ENCODE measurements around the gene PIF1. TPM values are rescaled to one million over a fixed set of nuclear protein-coding genes. Genes with fewer than 3 reads are reported as not detected.
"Not testable (repeated sequence)": the region's sequence is repeated elsewhere in the genome, so short reads cannot be mapped to it uniquely, and the experiment has no call there.

Gene PIF1
- total RNA-seq, 1 donor from 2014 or later, result 19.1 TPM

- intact Hi-C loops (cut with micrococcal nuclease), result loop anchor here (5.0 kb wide), 1 partner anchor 43 kb away; no protein-coding TSS in a partner anchor
- DNase-seq (ENCODE audit: low spot score); H3K9me3 Mint-ChIP-seq; H3K27me3 Mint-ChIP-seq (ENCODE audit: insufficient read depth); H3K27ac Mint-ChIP-seq; H3K36me3 Mint-ChIP-seq (ENCODE audit: low read depth); H3K4me1 Mint-ChIP-seq (ENCODE audit: low read depth); H3K4me3 Mint-ChIP-seq: not testable (repeated sequence)
Observed at GRCh38 chr15:64814965-64815364, 10.5 kb downstream of the PIF1 start.

DNA sequence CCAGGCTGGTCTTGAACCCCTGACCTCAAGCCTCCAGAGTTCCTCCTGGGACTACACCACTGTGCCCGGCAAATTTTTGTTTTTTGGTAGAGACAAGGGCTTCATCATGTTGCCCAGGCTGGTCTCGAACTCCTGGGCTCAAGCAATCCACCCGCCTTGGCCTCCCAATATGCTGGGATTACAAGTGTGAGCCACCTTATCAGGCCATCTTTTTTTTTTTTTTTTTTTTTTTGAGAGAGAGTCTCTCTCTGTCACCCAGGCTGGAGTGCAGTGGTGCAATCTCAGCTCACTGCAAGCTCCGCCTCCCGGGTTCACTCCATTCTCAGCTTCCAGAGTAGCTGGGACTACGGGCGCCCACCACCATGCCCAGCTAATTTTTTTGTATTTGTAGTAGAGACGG is 11.2 kb downstream of the PIF1 start:
- not testable (repeated sequence) for H3K27me3 Mint-ChIP-seq (ENCODE audit: insufficient read depth); H3K27ac Mint-ChIP-seq; H3K4me3 Mint-ChIP-seq; H3K9me3 Mint-ChIP-seq; DNase-seq (ENCODE audit: low spot score); H3K36me3 Mint-ChIP-seq (ENCODE audit: low read depth)
- intact Hi-C loops (cut with micrococcal nuclease), result loop anchor here (5.0 kb wide), 1 partner anchor 42 kb away; no protein-coding TSS in a partner anchor
- H3K4me1 Mint-ChIP-seq (ENCODE audit: low read depth), result peaks cover 10% of the 10 kb centered on the region

DNA sequence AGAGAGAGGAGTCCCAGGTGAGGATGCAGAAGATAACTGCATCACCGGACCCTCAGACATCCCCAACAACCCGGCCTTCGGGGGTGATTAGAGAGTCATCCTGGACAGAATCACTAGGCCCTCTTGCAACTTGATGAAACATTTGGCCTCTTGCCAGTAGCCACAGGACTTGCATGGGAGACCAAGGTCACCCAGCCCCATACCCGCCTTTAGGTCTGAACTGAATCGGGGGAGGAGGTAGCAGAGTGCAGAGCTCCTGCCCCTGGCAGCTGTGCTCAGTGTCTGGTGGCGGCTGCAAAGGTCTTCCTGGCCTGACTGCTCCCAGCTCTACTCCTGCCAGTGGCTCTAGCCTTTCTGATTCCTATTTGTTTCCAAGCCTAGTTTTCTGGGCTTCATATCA is 12.4 kb downstream of the PIF1 start:
- H3K4me1 Mint-ChIP-seq (ENCODE audit: low read depth), result peaks cover 10% of the 10 kb centered on the region
- H3K9me3 Mint-ChIP-seq, result no peaks in the 10 kb centered on the region
- DNase-seq (ENCODE audit: low spot score), result no peak
- intact Hi-C loops (cut with micrococcal nuclease), result loop anchor here (5.0 kb wide), 1 partner anchor 41 kb away; no protein-coding TSS in a partner anchor
- peaks cover 3% of the 10 kb centered on the region for H3K36me3 Mint-ChIP-seq (ENCODE audit: low read depth)
- no peak overlapping the region for H3K27ac Mint-ChIP-seq
- H3K27me3 Mint-ChIP-seq (ENCODE audit: insufficient read depth), result peaks cover 1% of the 10 kb centered on the region
- no peak overlapping the region for H3K4me3 Mint-ChIP-seq

- peaks cover 3% of the 10 kb centered on the region for H3K36me3 Mint-ChIP-seq (ENCODE audit: low read depth)
- intact Hi-C loops (cut with micrococcal nuclease), result loop anchor here (1.0 to 5.0 kb wide), 2 partner anchors 38 to 79 kb away; no protein-coding TSS in a partner anchor
- peaks cover 6% of the 10 kb centered on the region for H3K27me3 Mint-ChIP-seq (ENCODE audit: insufficient read depth)
- peaks cover 10% of the 10 kb centered on the region for H3K4me1 Mint-ChIP-seq (ENCODE audit: low read depth)
- H3K4me3 Mint-ChIP-seq, result no peak overlapping the region
- H3K27ac Mint-ChIP-seq, result peak overlapping the region; percentile 26
- no peak for DNase-seq (ENCODE audit: low spot score)
- no peaks in the 10 kb centered on the region for H3K9me3 Mint-ChIP-seq
Observed at GRCh38 chr15:64810497-64811326, 14.7 kb downstream of the PIF1 start.

DNA sequence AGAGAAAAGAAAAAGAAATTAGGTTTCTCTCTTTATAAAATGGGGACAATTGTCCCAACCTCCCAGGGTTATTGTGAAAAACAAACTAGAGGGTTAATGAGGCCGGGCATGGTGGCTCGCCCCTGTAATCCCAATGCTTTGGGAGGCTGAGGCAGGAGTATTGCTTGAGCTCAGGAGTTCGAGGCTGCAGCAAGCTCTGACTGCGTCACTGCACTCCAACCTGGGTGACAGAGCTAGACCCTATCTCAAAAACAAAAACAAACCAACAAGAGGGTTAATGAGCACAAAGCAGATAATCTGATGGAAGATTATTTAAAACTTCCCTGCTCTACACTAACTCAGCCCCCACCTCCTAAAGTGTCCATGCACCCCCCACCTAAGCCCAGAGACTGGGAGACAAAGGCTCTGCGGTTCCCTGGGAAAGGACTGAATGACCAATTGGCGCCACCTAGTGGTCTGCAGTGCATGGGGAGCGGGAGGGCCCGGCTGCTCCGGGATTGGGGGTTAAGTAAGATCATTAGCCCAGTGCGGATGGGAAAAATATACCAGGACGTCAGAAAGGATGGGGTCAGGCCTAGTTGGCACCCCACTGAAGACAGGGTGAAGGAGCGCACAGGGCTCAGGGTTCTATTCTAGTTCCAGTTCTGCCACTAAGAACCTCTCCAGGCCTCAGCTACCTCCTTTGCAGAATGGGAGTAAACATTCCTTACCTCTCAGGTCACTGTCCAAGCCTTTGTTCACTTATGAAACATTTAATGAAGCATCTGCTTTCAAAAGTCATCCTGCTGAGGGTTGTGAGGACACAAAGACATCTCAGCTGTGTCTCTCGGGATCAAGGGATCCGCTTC is 15.6 kb downstream of the PIF1 start:
- H3K27ac Mint-ChIP-seq, result no peak overlapping the region
- no peak overlapping the region for H3K4me3 Mint-ChIP-seq
- intact Hi-C loops (cut with micrococcal nuclease), result loop anchor here (1.0 to 5.0 kb wide), 2 partner anchors 38 to 79 kb away; no protein-coding TSS in a partner anchor

GRCh38 chr15:64808785-64809453 is 16.5 kb downstream of the PIF1 start:
- Mint-ChIP-seq H3K27me3 (ENCODE audit: insufficient read depth) (peaks cover 9% of the 10 kb centered on the region), H3K4me3 (no peak overlapping the region), H3K4me1 (ENCODE audit: low read depth) (peaks cover 6% of the 10 kb centered on the region), H3K27ac (no peak overlapping the region), H3K36me3 (ENCODE audit: low read depth) (no peaks in the 10 kb centered on the region), H3K9me3 (no peaks in the 10 kb centered on the region)
- intact Hi-C loops (cut with micrococcal nuclease), result no loop called here
- DNase-seq (ENCODE audit: low spot score), result no peak

More for the DNA sequence above, 15.6 kb downstream of the PIF1 start:
- H3K36me3 Mint-ChIP-seq (ENCODE audit: low read depth), result no peaks in the 10 kb centered on the region
- H3K4me1 Mint-ChIP-seq (ENCODE audit: low read depth), result peaks cover 6% of the 10 kb centered on the region
- H3K9me3 Mint-ChIP-seq, result no peaks in the 10 kb centered on the region
- peak; percentile 51 for DNase-seq (ENCODE audit: low spot score)
- peaks cover 7% of the 10 kb centered on the region for H3K27me3 Mint-ChIP-seq (ENCODE audit: insufficient read depth)

DNA sequence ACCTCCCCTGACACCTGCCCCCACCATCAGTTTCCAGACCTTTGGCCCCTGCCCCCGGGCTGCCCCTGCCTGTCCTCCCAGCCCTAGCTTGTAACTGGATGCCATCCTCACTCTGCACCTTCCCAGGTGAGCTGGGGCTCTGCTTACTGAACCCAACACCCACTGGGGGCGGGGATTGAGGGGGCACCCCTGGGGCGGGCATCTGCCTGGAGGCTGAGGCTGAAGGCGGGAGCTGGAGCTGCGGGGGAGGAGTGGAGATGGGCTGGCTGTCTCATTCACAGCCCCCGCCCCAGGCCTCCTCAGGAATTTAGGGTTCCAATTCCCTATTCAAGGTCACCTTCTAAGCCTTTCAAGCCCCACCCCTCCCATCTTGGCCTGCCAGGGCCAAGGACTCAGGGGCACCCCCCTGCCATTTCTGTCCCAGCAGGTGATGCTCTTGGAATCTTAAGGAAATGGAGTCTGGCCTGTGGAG is 17.7 kb downstream of the PIF1 start:
- Mint-ChIP-seq H3K27me3 (ENCODE audit: insufficient read depth) (peaks cover 9% of the 10 kb centered on the region), H3K27ac (no peak overlapping the region)

DNA sequence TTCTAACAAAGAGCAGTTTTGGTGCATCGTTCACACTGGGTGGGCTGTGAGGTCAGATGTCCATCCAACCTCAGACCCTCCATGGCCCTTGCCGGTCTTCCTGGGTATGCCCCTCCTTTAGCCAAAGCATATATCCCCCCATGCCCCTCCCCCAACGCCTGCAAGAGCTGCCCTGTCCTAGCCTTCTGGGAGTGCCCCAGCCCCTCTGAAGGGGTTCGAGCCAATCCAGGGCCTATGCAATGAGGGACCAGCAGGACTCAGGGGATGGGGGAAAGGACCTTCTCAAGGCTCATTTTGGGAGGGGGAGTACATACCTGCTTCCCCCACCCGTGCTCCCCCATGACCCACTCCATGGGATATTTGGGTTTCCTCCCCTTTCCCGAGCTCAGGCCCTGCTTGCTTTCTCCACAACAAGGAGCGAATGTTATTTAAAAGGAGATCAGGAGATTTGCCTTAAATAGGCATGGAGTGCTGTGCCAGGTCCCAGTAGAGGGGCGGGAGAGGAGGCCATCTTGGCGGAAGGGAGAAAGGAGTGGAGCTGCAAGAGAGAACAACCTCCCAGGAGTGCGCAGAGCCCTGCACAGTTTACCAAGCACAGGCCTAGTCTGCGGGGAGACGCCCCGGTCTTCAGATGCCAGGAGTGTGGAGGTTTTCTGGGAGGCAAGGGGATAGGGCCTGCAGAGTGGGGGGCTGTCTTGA is 18.2 kb downstream of the PIF1 start:
- intact Hi-C loops (cut with micrococcal nuclease), result no loop called here
- no peak for DNase-seq (ENCODE audit: low spot score)
- Mint-ChIP-seq H3K27me3 (ENCODE audit: insufficient read depth) (peaks cover 9% of the 10 kb centered on the region), H3K36me3 (ENCODE audit: low read depth) (no peaks in the 10 kb centered on the region), H3K9me3 (no peaks in the 10 kb centered on the region), H3K4me1 (ENCODE audit: low read depth) (peaks cover 6% of the 10 kb centered on the region), H3K27ac (no peak overlapping the region), H3K4me3 (no peak overlapping the region)

More for the DNA sequence above, 17.7 kb downstream of the PIF1 start:
- no peak overlapping the region for H3K4me3 Mint-ChIP-seq
- H3K36me3 Mint-ChIP-seq (ENCODE audit: low read depth), result no peaks in the 10 kb centered on the region
- H3K4me1 Mint-ChIP-seq (ENCODE audit: low read depth), result peaks cover 6% of the 10 kb centered on the region
- H3K9me3 Mint-ChIP-seq, result no peaks in the 10 kb centered on the region
- intact Hi-C loops (cut with micrococcal nuclease), result no loop called here
- DNase-seq (ENCODE audit: low spot score), result no peak

- intact Hi-C loops (cut with micrococcal nuclease), result no loop called here
- H3K9me3 Mint-ChIP-seq, result no peaks in the 10 kb centered on the region
- no peak overlapping the region for H3K27ac Mint-ChIP-seq
- no peak overlapping the region for H3K4me3 Mint-ChIP-seq
- DNase-seq (ENCODE audit: low spot score), result no peak
- peaks cover 6% of the 10 kb centered on the region for H3K4me1 Mint-ChIP-seq (ENCODE audit: low read depth)
- H3K27me3 Mint-ChIP-seq (ENCODE audit: insufficient read depth), result peaks cover 9% of the 10 kb centered on the region
- H3K36me3 Mint-ChIP-seq (ENCODE audit: low read depth), result no peaks in the 10 kb centered on the region
Observed at GRCh38 chr15:64806509-64806908, 18.9 kb downstream of the PIF1 start.

DNA sequence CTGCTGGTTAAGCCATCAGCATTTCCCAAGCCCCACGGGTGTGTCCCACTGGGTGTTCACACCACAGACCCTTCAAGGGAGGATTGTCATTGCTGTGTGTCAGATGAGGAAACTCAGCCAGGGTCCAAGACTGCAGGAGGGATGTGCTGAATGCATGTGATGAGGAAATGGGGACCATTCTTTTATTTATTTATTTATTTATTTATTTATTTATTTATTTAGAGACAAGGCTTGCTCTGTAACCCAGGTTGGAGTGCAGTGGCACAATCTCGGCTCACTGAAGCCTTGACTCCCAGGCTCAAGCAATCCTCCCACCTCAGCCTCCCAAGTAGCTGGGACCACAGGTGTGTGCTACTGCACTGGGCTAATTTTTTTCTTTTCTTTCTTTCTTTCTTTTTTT is 20.8 kb downstream of the PIF1 start:
- no peak overlapping the region for H3K4me3 Mint-ChIP-seq
- no peaks in the 10 kb centered on the region for H3K4me1 Mint-ChIP-seq (ENCODE audit: low read depth)
- H3K36me3 Mint-ChIP-seq (ENCODE audit: low read depth), result no peaks in the 10 kb centered on the region
- intact Hi-C loops (cut with micrococcal nuclease), result no loop called here
- H3K9me3 Mint-ChIP-seq, result no peaks in the 10 kb centered on the region
- H3K27me3 Mint-ChIP-seq (ENCODE audit: insufficient read depth), result peaks cover 7% of the 10 kb centered on the region
- H3K27ac Mint-ChIP-seq, result no peak overlapping the region
- no peak for DNase-seq (ENCODE audit: low spot score)

GRCh38 chr15:64803526-64803925 is 21.9 kb downstream of the PIF1 start:
- Mint-ChIP-seq H3K36me3 (ENCODE audit: low read depth) (no peaks in the 10 kb centered on the region), H3K9me3 (no peaks in the 10 kb centered on the region), H3K27ac (no peak overlapping the region), H3K4me3 (no peak overlapping the region), H3K4me1 (ENCODE audit: low read depth) (no peaks in the 10 kb centered on the region), H3K27me3 (ENCODE audit: insufficient read depth) (peaks cover 7% of the 10 kb centered on the region)
- intact Hi-C loops (cut with micrococcal nuclease), result no loop called here
- no peak for DNase-seq (ENCODE audit: low spot score)

GRCh38 chr15:64800476-64800875 is 25.0 kb downstream of the PIF1 start:
- H3K27ac Mint-ChIP-seq, result no peak overlapping the region
- no peak overlapping the region for H3K4me3 Mint-ChIP-seq
- intact Hi-C loops (cut with micrococcal nuclease), result no loop called here
- peaks cover 5% of the 10 kb centered on the region for H3K27me3 Mint-ChIP-seq (ENCODE audit: insufficient read depth)
- H3K9me3 Mint-ChIP-seq, result no peaks in the 10 kb centered on the region
- no peaks in the 10 kb centered on the region for H3K36me3 Mint-ChIP-seq (ENCODE audit: low read depth)
- DNase-seq (ENCODE audit: low spot score), result no peak
- H3K4me1 Mint-ChIP-seq (ENCODE audit: low read depth), result no peaks in the 10 kb centered on the region
